ENCODE measurements around the gene CD2BP2.
"Not testable (repeated sequence)": the region's sequence is repeated elsewhere in the genome, so short reads cannot be mapped to it uniquely, and the experiment has no call there.

The CD2BP2 gene

DNA sequence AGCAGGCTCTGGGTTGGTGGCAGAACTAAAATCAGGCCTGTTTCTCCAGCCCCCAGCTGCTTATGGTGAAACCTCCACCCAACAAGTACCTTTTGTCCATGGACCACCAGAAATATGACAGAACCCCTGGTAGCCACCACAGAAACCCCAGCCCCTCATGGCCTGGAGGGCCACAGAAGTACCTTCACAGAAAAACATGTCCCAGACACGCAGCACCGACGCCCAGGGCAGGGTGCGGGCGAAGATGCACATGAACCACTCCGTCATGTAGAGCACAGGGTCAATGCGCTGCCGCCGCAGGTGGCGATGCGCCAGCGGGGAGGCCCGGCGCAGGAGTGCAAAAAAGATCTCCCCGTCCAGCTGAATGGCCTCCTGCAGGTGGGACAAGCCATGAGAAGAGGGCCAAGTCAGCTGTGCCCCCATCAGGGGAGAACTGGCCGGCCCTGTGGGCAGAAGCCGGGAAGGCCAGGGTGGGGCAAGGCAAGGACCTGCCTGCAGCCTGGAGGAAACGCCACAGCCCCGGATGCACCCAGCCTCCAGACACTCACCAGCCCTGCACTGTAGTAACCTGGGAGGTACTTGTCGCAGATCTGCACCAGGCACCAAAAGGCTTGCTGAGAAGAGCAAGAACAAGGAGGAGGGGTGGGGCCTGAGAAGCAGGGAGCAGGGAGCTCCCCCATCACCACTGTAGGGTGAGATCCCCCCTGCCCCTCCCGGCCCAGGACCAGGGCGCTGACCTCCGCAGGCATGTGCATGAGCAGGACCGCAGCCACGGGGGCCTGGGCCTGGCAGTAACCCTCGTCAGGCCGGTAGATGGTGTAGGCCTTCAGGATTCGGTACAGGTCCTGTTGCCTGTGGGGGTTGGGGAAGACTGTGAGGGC, 4.1 kb upstream of the CD2BP2 start:
- DNase-seq (ENCODE audit: low read depth in 2 of 2): no peak

DNA sequence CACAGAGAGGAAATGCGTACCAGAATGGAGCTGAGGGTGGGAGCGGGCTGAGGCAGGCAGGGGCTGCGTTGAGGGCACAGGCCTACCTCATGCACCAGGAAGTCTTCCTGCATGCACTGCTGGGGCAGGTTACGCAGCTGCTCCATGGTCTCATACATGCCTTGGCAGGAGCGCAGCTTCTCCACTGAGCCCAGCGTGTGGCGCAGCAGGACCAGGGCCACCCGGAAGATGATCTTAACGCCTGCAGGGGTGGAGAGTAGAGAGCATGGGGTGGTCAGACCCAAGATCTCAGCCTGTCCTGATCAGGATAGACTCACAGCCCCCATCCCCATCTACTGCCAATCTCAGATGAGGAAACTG, 3.4 kb upstream of the CD2BP2 start:
- no peak for DNase-seq (ENCODE audit: low read depth in 2 of 2)

DNA sequence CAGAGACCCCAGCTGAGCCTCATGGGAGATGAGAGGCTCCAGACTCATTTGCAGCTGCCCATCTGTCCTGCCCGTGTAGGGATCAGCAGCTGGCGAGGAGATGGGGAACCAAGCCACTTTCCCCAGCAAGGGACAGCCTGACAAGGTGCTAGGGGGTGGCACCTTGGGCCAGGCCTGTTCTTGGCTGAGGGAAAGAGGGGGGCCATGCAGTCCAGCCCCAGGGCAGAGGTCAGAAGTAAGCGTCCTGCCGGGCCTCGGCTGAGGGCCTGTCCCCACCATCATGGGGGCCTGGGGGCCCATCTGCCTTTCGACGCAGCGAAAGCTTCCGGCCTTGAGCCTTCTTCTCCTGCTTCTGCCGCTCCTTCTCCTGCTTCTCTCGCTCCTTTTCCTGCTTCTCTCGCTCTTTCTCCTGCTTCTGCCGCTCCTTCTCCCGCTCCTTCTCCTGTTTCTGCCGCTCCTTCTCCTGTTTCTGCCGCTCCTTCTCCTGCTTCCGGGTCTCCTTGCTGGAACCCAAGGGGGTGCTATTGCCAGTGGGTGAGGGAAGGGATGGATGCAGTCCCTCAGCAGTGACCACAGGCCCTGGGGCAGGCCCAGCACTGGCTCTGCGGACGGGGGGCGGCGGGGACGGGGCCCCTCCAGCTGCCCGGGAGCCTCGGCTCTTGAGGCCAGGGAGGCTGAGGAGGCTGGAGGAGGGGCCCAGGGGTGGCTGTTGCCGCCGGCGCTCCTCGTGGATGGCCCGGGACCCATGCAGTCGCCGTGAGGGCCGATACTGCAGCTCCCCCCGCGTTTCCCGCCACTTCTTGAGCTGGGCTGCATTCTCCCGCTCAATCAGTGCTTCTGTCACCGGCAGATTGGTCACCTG, 2.8 kb upstream of the CD2BP2 start:
- no peak for DNase-seq (ENCODE audit: low read depth in 2 of 2)

DNA sequence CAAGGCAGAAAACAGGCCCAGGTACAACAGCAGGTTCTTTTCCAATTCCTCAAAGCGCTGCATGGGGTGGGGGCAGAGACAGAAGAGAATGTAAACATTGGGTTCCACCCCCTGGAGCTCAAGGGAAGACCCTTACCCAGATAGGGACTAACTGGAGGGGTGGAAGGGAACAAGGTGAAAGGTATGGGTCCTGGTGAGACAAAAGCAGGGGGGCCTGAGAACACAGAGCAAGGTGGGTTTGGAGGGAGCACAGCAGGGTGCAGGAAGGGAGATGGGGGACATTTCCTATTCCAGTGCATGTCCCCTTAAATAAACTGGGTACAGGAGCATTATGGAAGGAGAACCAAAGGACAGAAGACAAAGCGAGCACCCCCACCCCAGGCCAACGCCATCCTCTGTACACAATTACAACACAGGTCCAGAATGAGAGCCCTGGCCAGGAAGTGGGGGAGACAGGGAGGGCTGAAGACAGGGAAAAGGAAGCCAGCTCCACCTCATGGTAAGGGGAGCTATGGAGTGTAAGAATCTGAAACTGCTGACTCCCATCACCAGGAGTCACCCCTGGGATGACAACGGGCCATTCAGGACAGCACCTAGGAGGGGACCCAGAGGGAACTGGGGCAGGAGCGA, 2.1 kb upstream of the CD2BP2 start:
- DNase-seq (ENCODE audit: low read depth in 2 of 2): no peak

DNA sequence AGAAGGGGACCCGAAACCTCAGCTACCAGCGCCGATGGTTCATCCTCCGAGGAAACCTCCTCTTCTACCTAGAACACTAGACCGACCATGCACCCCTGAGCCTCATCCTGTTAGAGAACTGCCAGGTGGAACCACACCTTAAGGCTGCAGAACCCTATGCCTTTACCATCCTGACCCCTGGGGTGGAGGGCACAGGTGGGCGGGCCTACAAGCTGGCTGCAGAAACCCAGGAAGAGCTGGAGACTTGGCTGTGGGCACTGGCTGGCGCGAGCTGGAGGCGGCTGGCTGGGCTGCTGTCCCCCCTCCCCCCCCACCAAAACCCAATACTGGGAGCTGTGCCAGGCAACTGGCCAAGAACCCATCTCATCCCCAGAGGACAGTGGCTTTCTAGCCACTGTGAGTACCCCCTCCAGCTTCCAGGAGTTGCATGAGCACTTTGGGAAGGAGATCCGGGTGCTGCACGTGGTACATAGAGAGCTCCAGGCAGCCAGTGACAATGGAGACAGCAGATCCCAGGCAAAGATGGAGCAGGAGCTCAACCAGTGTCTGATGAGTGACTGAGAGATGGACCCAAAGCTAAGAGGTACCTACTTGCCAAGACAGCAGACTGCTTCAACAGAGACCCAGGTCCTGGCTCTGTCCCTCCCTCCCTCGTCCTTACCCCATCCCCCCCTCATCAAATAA, 1.4 kb upstream of the CD2BP2 start:
- DNase-seq (ENCODE audit: low read depth in 2 of 2): no peak

DNA sequence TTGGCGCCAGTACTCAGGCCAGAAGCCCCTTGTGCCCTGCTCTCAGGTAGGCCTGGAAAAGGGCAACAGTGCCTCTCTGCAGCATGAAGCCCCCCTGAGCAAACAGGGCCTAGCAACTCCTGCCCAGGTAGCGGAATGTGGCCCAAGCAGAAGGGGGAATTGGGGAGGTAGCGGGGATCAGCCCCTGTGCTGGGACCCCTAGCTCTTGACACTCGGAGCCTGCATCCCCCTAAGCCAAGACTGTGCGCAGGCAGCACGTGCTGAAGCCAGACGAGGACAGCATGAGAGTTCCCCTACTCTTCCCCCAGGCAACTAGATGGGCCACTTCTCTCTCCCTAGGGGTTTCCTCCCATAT, 823 bp upstream of the CD2BP2 start:
- no peak for DNase-seq (ENCODE audit: low read depth in 2 of 2)

DNA sequence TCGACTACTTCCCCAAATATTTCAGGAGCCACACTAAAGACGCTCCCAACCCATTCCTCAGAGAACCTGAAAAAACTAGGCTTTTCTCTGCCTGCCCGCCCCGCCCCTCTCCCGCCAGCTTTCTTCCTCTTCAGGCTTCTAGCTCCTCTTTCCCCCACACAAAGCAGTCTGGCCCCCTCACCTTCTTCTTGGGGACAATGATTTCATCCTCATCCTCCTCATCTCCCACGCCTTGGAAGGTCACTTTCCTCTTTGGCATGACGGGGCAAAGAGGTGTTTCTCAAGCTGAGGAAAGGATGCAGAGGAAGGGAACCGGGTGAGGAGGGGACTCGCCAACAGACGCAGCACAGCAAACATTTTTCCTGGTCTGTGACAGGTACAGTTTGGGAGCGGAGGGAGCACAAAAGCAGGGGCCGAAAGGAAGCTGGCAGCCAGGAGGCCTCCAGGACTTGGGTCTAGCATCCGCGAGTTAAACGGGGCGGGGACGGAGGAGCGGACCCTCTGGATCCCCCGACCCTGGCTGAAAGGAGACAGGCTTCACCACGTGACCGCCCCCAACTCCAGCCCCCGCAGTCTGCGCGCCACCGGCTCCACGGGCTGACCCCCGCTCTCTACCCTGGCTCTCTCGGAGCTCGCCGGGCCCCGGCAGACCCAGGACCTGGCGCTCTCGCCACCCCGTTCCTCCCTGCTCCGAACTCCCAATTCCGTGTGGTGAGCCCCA, 525 bp downstream of the CD2BP2 start:
- DNase-seq (ENCODE audit: low read depth in 2 of 2): no peak

DNA sequence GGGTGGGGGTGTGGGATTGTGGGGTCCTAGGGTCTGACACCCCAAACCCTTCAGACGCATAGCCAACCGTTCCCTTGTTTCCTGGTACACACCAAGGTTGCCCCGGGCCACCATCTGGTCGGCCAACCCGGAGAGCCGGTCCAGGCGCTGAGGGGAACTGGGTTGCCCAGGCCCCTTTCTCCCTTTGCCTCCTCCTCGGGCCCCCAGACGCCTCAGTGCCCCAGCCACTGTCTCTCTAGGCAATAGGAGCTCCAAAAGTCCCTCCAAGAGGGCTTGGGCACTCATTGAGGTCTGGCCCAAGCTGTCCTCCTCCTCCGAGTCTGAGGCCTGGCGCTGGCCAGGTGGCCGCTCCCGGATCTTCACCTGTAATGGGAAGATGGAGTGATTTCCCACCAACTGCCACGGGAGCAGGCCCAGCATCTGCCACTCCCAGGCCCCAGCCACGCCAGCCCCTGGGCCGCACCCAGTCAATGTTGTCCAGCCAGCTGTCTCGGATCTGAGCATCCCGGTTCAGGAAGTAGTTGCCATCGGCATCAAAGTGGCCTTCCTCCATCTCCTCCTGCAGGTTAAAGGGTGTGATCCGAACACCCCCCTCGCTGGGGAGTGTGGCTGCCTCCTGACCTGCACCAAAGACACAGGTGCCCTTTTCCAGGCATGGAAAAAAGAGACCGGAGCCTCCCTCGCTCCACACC, 1.5 kb downstream of the CD2BP2 start:
- no peak for DNase-seq (ENCODE audit: low read depth in 2 of 2)

DNA sequence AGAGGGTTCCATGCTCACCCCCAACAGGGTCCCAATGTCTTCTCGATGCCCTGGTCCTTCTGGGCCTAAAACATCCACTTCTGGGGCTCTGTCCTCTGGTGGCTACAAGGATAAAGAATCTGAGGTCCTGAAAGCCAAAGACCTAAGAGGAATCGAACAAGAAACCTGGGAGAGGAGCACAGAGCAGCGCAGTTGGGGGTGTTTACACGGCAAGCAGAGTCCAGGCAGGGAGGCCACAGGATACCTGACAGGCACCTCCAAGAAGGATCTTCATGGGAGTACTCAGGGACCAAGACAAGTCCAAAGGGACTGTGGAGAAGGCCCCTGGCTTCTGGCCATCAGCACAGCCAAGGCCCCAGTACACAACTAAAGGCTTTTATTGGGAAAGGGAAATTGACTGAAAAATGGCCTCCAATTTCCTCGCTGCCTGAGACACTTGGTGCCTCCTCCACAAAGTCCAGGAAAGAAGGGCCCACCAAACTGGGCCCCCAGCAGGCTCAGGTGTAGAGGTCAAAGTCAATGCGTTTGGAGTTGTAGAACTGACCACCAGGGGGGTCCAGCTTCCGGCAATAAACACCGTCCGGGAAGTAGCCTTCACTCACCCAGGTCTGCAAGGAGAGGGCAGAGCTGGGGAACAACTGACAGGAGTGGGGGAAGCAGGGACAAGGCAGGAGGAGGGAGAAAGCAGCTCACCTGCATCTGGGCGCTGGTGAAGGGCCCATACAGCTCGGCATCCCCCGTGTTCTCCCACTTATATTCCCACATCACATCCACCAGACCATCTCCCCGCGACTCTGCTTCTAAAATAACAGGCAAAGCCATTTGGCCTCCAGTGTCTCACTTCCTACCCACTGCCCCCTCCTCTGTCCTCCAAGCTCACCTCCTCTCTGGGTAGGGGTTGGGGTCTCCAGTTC, 2.4 kb downstream of the CD2BP2 start:
- no peak for DNase-seq (ENCODE audit: low read depth in 2 of 2)

DNA sequence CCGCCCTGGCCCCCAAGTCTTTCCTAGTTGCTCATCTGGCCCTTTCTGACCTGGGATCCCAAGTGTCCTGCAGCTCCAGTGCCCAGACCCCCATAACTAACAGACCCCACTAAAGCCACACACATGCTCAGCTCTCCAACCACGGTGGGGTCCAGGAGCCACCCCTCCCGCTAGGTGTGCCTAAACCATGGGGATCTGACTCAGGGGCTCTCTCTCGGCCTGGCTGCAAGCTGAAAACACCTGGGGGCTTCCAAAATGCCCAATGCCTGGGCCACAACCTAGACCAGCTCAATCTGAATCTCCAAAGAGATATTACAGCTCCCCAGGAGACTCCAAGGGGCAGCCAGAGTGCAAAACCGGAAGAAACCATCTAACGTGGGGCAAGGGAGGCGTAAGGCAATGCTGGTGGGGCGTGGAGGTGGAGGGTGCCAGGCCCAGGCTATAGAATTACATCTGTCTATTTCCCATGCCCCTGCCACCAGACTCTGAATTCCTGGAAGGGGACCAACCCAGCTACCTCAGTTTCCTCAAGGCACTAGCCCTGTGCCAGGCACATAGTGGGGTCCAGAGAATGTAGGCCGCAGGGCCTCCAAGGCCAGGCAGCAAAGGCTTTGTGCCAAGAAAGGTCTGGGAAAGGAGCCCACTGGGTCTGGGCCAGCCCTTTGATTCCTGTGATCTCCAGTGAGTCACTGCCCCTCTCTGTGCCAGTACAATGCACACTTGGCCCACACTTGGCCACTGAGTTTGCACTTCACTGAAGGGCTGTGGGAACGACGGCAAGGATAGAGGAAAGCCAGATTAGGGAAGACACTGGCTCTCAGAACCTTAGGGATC, 3.3 kb downstream of the CD2BP2 start:
- DNase-seq (ENCODE audit: low read depth in 2 of 2): no peak

DNA sequence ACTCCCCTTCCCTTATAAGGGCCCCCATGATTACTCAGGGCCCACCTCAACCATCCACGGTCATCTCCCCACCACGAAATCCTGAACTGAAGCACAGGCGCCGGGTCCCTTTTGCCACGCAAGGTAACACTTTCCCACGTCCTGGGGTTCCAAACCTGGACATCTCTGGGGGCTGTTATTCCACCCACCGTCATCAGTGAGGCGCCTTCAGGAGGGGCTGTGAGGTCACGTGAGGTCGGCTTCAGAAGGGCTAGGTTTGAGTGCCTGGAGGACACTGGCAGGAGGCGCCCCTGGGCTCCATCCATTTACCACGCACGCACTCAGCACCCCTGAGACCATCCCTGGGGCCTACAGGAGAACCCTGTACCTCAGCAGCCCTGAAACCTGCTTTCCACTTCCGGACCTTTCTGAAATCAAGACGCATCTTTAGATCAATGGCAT, 4.1 kb downstream of the CD2BP2 start:
- no peak for DNase-seq (ENCODE audit: low read depth in 2 of 2)

DNA sequence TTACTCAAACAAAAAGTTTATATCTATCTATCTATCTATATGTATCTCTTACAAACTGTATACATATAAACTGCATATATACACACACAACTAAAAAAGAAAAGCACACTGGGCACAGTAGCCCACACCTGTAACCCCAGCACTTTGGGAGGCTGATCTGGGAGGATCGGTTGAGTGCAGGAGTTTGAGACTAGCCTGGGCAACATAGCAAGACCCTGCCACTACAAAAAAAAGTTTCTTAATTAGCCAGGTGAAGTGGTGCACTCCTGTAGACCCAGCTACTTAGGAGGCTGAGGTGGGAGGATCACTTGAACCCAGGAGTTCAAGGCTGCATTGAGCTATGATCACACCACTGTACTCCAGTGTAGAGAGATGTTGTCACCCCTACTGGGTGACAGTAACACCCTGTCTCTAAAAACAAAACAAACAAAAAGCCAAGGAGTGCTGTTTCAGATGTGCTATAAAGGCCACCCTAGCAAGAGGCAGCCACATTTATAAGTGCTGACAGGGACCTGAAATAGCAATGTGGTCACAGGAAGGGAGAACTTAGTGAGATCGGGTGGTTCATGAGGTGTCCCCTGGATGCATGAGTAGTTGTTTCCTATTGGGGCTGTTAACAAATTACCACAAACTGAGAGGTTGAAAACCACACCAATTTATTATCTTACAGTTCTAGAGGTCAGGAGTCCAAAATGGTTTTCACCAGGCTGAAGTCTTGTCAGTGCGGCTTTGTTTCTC, 4.8 kb downstream of the CD2BP2 start:
- DNase-seq (ENCODE audit: low read depth in 2 of 2): no peak

DNA sequence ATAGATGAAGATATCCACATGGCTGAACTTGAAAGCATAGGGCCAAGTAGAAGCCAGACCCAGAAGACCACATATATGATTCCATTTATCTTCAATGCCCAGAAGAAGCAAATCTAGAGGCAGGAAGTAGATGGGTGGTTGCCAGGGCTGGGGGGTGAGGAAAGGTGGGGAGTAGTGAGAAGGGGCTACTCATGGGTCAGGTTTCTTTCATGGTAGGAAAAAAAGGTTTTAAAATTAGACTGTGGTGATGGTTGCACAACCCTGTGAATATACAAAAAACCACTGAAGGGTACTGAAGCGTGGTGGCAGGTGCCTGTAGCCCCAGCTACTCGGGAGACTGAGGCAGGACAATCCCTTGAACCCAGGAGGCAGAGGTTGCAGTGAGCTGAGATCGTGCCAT, 5.4 kb downstream of the CD2BP2 start:
- DNase-seq (ENCODE audit: low read depth in 2 of 2): no peak

DNA sequence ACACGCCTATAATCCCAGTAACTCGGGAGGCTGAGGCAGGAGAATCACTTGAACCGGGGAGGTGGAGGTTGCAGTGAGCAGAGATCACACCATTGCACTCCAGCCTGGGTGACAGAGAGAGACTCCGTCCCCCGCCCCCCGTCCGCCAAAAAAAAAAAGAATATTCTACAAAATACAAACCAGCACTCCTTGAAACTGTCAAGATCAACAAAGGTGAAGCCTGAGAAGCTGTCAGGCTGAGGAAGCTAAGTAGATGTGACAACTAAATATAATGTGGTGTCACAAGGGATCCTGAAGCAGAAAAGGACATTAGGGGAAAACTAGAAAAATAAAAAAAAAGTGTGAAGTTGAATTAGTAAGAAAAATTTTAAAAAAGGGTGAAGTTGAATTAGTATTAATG, 6.2 kb downstream of the CD2BP2 start:
- DNase-seq (ENCODE audit: low read depth in 2 of 2): no peak

DNA sequence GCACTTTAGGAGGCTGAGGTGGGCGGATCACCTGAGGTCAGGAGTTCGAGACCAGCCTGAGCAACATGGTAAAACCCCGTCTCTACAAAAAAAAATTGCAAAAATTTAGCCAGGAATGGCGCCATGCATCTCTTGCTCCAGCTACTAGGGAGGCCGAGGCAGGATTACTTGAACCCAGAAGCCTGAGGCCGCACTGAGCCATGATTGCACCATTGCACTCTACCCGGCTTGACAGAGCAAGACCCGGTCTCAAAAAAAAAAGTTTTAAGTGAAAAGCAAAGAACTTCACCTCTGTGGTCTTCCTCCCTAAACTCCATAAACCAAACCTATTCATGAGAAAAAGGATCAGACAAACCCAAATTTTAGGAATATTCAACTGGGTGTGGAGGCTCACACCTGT, 7.0 kb downstream of the CD2BP2 start:
- no peak for DNase-seq (ENCODE audit: low read depth in 2 of 2)

DNA sequence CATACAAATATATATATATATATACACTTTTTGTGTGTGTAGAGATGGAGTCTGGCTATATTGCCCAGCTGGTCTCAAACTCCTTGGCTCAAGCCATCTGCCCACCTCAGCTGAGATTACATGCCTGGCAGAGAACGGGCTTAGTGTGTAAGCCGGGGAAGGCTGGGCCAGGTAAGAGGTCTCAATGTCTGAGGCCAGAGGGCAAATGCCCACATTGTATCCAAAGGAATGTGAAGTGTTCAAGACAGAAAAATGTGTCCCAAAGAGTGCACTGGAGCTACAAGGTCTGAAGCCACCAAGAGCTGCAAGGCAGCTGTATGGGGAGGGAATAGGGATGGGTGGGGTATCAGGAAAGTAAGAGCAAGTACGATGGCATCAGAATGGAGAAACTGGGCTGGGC, 8.8 kb downstream of the CD2BP2 start:
- DNase-seq (ENCODE audit: low read depth in 2 of 2): no peak

DNA sequence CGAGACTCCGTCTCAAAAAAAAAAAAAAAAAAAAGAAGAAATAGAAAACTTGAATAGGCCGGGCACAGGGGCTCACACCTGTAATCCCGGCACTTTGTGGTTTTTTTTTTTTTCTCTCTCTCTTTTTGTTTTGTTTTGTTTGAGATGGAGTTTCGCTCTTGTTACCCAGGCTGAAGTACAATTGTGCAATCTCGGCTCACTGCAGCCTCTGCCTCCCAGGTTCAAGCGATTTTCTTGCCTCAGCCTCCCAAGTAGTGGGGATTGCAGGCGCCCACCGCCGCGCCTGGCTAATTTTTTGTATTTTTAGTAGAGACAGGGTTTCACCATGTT, 11.7 kb downstream of the CD2BP2 start:
- DNase-seq (ENCODE audit: low read depth in 2 of 2): not testable (repeated sequence)
